Measurements from ENCODE around the gene TMEM174. TPM values are rescaled to one million over a fixed set of nuclear protein-coding genes. Genes with fewer than 3 reads are reported as not detected.

The TMEM174 gene
- total and polyA plus RNA-seq, 2 of the 4 experiments (the other 2 are of a cell fraction): not detected

DNA sequence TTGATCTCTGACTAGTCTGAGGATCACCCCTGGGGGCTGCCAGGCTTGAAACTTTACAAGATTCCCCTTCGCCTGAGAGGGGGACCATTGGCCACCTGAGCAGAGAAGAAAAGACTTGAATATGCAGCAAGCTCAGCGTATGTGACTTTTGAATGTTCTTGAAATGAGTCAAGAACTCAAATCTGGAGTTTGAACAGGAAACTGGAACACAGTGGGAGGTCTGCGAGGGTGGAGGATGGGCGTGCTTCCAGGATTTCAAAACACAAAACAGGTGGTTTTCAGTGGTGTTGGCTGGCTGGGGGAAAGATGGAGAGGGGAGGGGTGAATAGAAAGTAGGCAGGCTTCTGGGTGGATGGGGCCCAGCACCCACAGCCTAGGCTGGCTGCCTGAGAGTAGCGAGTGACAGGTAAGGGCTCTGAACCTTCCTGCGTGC lies 40.6 kb downstream of the TMEM174 start:
- 0 out of 2 replicates have a peak, but pooled peaks cover 2% of the 10 kb centered on the region for H3K4me1 ChIP-seq (ENCODE audit: control insufficient read depth, insufficient read depth, low read length)

More for the DNA sequence above, 40.6 kb downstream of the TMEM174 start:
- Histone ChIP-seq H2BK15ac (ENCODE audit: low read depth, low read length) (no peak overlapping the region), H3K9ac (ENCODE audit: low read depth, low read length) (no peak overlapping the region), H3K14ac (replicated peaks; ENCODE audit: low read depth, low read length) (no peak overlapping the region), H3K4ac (ENCODE audit: low read depth, low read length) (peak overlapping the region; percentile 42), H2AFZ (replicated peaks; ENCODE audit: low read length, poor library complexity) (peak overlapping the region; percentile 37), H3K79me1 (ENCODE audit: low read depth in 1 of 2, low read length in 2 of 2) (no peaks in the 10 kb centered on the region), H2AK5ac (ENCODE audit: low read depth, low read length) (peak overlapping the region; percentile 36; the same call in 1 of the 2 replicates), H4K8ac (ENCODE audit: low read depth in 2 of 2, low read length in 2 of 2) (no peak overlapping the region), H2BK120ac (ENCODE audit: low read depth, low read length) (no peak overlapping the region), H3K9me1 (ENCODE audit: insufficient read depth, low read length) (no peaks in the 10 kb centered on the region), H3K4me2 (ENCODE audit: low read depth, low read length) (no peak overlapping the region), H3K18ac (ENCODE audit: low read depth, low read length) (no peak overlapping the region), H2BK20ac (ENCODE audit: low read depth, low read length) (peak overlapping the region; percentile 73; the same call in 1 of the 2 replicates), H2BK5ac (ENCODE audit: low read depth, low read length, poor library complexity, severe bottlenecking) (no peak overlapping the region), H2AK9ac (replicated peaks; ENCODE audit: low read depth, low read length, poor library complexity) (no peak overlapping the region), H3K36me3 (ENCODE audit: control insufficient read depth, insufficient read depth, low read length) (no peaks in the 10 kb centered on the region), H3K27ac (ENCODE audit: insufficient read depth, low read length) (no peak overlapping the region), H3K23ac (ENCODE audit: low read depth, low read length) (no peak overlapping the region), H4K91ac (ENCODE audit: insufficient read depth, low read depth, low read length) (no peak overlapping the region), H4K5ac (ENCODE audit: low read depth, low read length) (no peak overlapping the region), H3K4me3 (ENCODE audit: insufficient read depth, low read depth, low read length) (no peak overlapping the region), H3K27me3 (ENCODE audit: control insufficient read depth, insufficient read depth, low read length) (0 out of 2 replicates have a peak, but pooled peaks cover 3% of the 10 kb centered on the region), H3K56ac (ENCODE audit: extremely low read depth, insufficient read depth, low read length) (no peak overlapping the region), H3K9me3 (ENCODE audit: control insufficient read depth, insufficient read depth, low read length) (peaks cover 3% of the 10 kb centered on the region; the same call in 1 of the 2 replicates), H4K20me1 (ENCODE audit: insufficient read depth, low read length) (no peaks in the 10 kb centered on the region)
- ATAC-seq (ENCODE audit: low read depth): no peak
- CTCF ChIA-PET: no interaction called here
- POLR2A ChIA-PET (ENCODE audit: unreplicated experiment): no interaction called here
- intact Hi-C loops (cut with micrococcal nuclease): no loop called here
- TF ChIP-seq FOS (IDR thresholded peaks at IDR 0.05; ENCODE audit: low read depth, low read length) (no peak), SMC3 (IDR thresholded peaks at IDR 0.05; ENCODE audit: low read depth, low read length) (no peak), CEBPB (IDR thresholded peaks at IDR 0.05; ENCODE audit: low read depth, low read length) (peak; percentile 10; the same call in 1 of the 2 replicates), RFX5 (IDR thresholded peaks at IDR 0.05; ENCODE audit: low read depth, low read length) (no peak), MXI1 (IDR thresholded peaks at IDR 0.05; ENCODE audit: borderline replicate concordance, low read depth, low read length) (no peak), CHD1 (IDR thresholded peaks at IDR 0.05; ENCODE audit: low read depth, low read length) (no peak)
- DNase-seq: peak; percentile 92
- in situ Hi-C loops (cut with MboI; ENCODE audit: low sequenced_read_pairs): no loop called here
- dilution Hi-C loops (cut with HindIII; ENCODE audit: low sequenced_read_pairs, unreplicated experiment): no loop called here
- WGBS, 2 experiments (ENCODE audit: extremely low coverage in 2 of 2, insufficient read length in 1 of 2): 36% methylated on average over 5 of the region's 6 CpGs; no CpG with 5 or more reads in 1 of the 2 experiments
- no TSS peak for BruUV-seq (replicated peaks)

Measured in IMR-90 (cell line).